Measurements from ENCODE around the gene GPX2. TPM values are rescaled to one million over a fixed set of nuclear protein-coding genes. Genes with fewer than 3 reads are reported as not detected.

Gene GPX2
- total RNA-seq, 1 experiment from 2014 or later = 0.15 TPM

- H3K4me1 ChIP-seq (ENCODE audit: control insufficient read depth, insufficient read depth, low read length) = no peaks in the 10 kb centered on the region
- ChIA-PET CTCF (no interaction called here), POLR2A (no interaction called here)
- no peaks in the 10 kb centered on the region for H3K9me3 ChIP-seq (ENCODE audit: control insufficient read depth, insufficient read depth, low read depth, low read length)
- DNase-seq (ENCODE audit: low read depth, low spot score) (no peak), ATAC-seq (no peak)
- no peaks in the 10 kb centered on the region for H3K36me3 ChIP-seq (ENCODE audit: control insufficient read depth, insufficient read depth, low read length)
- intact Hi-C loops (cut with micrococcal nuclease; ENCODE audit: unreplicated experiment) (no loop called here), in situ Hi-C loops (cut with HindIII; ENCODE audit: low pct_unique_long_range_greater_than_20kb, low sequenced_read_pairs) (no loop called here)
- no peak overlapping the region for H3K4me3 ChIP-seq (ENCODE audit: low read depth in 2 of 2, low read length in 2 of 2)
- TF ChIP-seq SIN3A (IDR thresholded peaks at IDR 0.05; ENCODE audit: borderline replicate concordance, insufficient read depth, low read depth, low read length) (no peak), REST (IDR thresholded peaks at IDR 0.05; ENCODE audit: insufficient read depth in 1 of 2, low read depth in 2 of 2, low read length in 1 of 2) (no peak), POLR2AphosphoS5 (IDR thresholded peaks at IDR 0.05; ENCODE audit: low read depth, low read length) (no peak), CTCF (IDR thresholded peaks at IDR 0.05) (no peak), TCF7L2 (IDR thresholded peaks at IDR 0.05; ENCODE audit: low read depth, low read length) (no peak)
- no TSS peak for BruUV-seq (replicated peaks)
- H3K27ac ChIP-seq (ENCODE audit: low read length) = no peak overlapping the region
- no peaks in the 10 kb centered on the region; the same call in 1 of the 2 replicates for H3K27me3 ChIP-seq (ENCODE audit: control insufficient read depth, insufficient read depth, low read length)
Observed at GRCh38 chr14:64968167-64968566, 25.6 kb upstream of the GPX2 start.

- no peak for ATAC-seq
- ChIA-PET POLR2A (no interaction called here), CTCF (no interaction called here)
- no peak for TF ChIP-seq REST (IDR thresholded peaks at IDR 0.05; ENCODE audit: insufficient read depth in 1 of 2, low read depth in 2 of 2, low read length in 1 of 2)
- no peak for TF ChIP-seq POLR2AphosphoS5 (IDR thresholded peaks at IDR 0.05; ENCODE audit: low read depth, low read length)
- no peak for TF ChIP-seq SIN3A (IDR thresholded peaks at IDR 0.05; ENCODE audit: borderline replicate concordance, insufficient read depth, low read depth, low read length)
- TF ChIP-seq TCF7L2 (IDR thresholded peaks at IDR 0.05; ENCODE audit: low read depth, low read length) = no peak
- no peak for TF ChIP-seq CTCF (IDR thresholded peaks at IDR 0.05)
- H3K4me3 ChIP-seq (ENCODE audit: low read depth in 2 of 2, low read length in 2 of 2) = no peak overlapping the region
- in situ Hi-C loops (cut with HindIII; ENCODE audit: low pct_unique_long_range_greater_than_20kb, low sequenced_read_pairs) (no loop called here), intact Hi-C loops (cut with micrococcal nuclease; ENCODE audit: unreplicated experiment) (no loop called here)
- no peaks in the 10 kb centered on the region for H3K9me3 ChIP-seq (ENCODE audit: control insufficient read depth, insufficient read depth, low read depth, low read length)
- DNase-seq (ENCODE audit: low read depth, low spot score) = no peak
- H3K4me1 ChIP-seq (ENCODE audit: control insufficient read depth, insufficient read depth, low read length) = no peaks in the 10 kb centered on the region
- no peaks in the 10 kb centered on the region; the same call in 1 of the 2 replicates for H3K27me3 ChIP-seq (ENCODE audit: control insufficient read depth, insufficient read depth, low read length)
- H3K27ac ChIP-seq (ENCODE audit: low read length) = no peak overlapping the region
- BruUV-seq (replicated peaks) = no TSS peak
- H3K36me3 ChIP-seq (ENCODE audit: control insufficient read depth, insufficient read depth, low read length) = no peaks in the 10 kb centered on the region
Observed at GRCh38 chr14:64966976-64967375, 24.4 kb upstream of the GPX2 start.

All from Panc1 (cell line).